DOHH2 (cell line): ENCODE results near the gene KCNMA1.

Experiments used
- H3F3A ChIP-seq: fragments of 200-600 bp; sonication (generic), shearing (Covaris generic); 2 replicates; pipeline ENCODE4 v1.6.0; 2016; ENCODE audit warnings: antibody characterized with exemption, mild to moderate bottlenecking; ENCODE audit not compliant: control insufficient read depth, insufficient read depth
- H3K27ac ChIP-seq: fragments of 200-600 bp; sonication (generic); 2 replicates; pipeline ENCODE4 v1.5.1; 2014; ENCODE audit warnings: low read depth, mild to moderate bottlenecking, low read length, moderate library complexity
- H3K27me3 ChIP-seq: fragments of 200-600 bp; sonication (generic); 2 replicates; pipeline ENCODE4 v1.6.1; 2014; ENCODE audit warnings: mild to moderate bottlenecking, low read length, mixed read lengths; ENCODE audit not compliant: control insufficient read depth
- H3K36me3 ChIP-seq: fragments of 200-600 bp; sonication (generic); 2 replicates; pipeline ENCODE4 v1.6.1; 2014; ENCODE audit warnings: mild to moderate bottlenecking, low read length, moderate library complexity, mixed read lengths; ENCODE audit not compliant: control insufficient read depth
- H3K4me1 ChIP-seq: fragments of 200-600 bp; sonication (generic); 2 replicates; pipeline ENCODE4 v1.6.1; 2014; ENCODE audit warnings: mild to moderate bottlenecking, low read length, mixed read lengths; ENCODE audit not compliant: control insufficient read depth
- H3K4me2 ChIP-seq: fragments of 200-600 bp; sonication (generic); 2 replicates; pipeline ENCODE4 v1.6.0; 2014; ENCODE audit warnings: mild to moderate bottlenecking, low read length, moderate library complexity
- H3K4me3 ChIP-seq: fragments of 200-600 bp; sonication (generic); 2 replicates; pipeline ENCODE4 v1.5.1; 2014; ENCODE audit warnings: mild to moderate bottlenecking, low read length, mixed read lengths
- H3K79me2 ChIP-seq: fragments of 200-600 bp; sonication (generic); 2 replicates; pipeline ENCODE4 v1.6.1; 2014; ENCODE audit warnings: mild to moderate bottlenecking, low read length, mixed read lengths; ENCODE audit not compliant: control insufficient read depth
- H3K9me2 ChIP-seq: fragments of 200-600 bp; sonication (generic); replicated peaks from 2 replicates; pipeline ENCODE4 v1.6.1; 2014; ENCODE audit warnings: mild to moderate bottlenecking, low read length, mixed read lengths; ENCODE audit not compliant: control insufficient read depth
- H3K9me3 ChIP-seq: fragments of 200-600 bp; sonication (generic); 2 replicates; pipeline ENCODE4 v1.6.1; 2014; ENCODE audit warnings: antibody characterized with exemption, low read length, mixed read lengths; ENCODE audit not compliant: control insufficient read depth, insufficient read depth
- H4K20me1 ChIP-seq: fragments of 200-600 bp; sonication (generic); 2 replicates; pipeline ENCODE4 v1.6.0; 2014; ENCODE audit warnings: low read depth, mild to moderate bottlenecking, antibody characterized with exemption, low read length, moderate library complexity; ENCODE audit not compliant: control insufficient read depth, insufficient read depth
- CTCF ChIP-seq: fragments of 200-600 bp; sonication (generic); IDR thresholded peaks from one replicate; pipeline ENCODE4 v1.5.1; 2014; ENCODE audit warnings: antibody characterized with exemption, mild to moderate bottlenecking, low read depth, low read length; ENCODE audit not compliant: poor library complexity, severe bottlenecking
- EZH2phosphoT487 ChIP-seq: fragments of 200-600 bp; sonication (generic); IDR thresholded peaks from 2 replicates; pipeline ENCODE4 v1.6.1; 2017; ENCODE audit warnings: borderline replicate concordance, mild to moderate bottlenecking, antibody characterized with exemption, low read length, moderate library complexity, mixed read lengths

The KCNMA1 gene

GRCh38 chr10:77251297-77252013 lies 386.2 kb downstream of the KCNMA1 start:
- H3K4me1 ChIP-seq = no peaks in the 10 kb centered on the region

DNA sequence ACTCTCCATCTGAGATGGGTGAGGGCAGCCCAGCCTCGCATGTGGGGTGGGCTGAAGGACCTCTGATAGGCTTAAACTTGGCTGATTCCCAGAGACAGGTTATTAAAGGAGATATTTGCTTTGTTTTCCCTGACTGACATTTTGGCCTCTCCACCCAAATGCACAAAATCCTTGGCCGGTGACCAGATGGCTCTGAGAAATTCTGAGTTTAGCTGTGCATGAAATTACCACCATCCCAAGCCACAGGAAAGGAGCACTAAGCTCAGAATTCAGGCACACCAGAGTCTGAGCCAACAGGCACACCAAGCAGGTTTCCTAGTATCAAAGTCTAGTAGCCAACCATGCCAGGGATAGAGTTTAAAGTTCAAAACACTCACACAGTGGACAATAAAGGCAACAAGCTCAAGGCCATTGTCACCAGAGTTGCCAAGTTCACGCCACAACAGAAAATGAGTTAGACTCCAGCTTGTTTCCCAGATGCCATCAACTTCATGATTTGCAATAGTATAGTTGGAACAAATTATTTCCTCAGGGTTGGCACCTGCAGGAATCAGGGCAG lies 387.6 kb downstream of the KCNMA1 start:
- Histone ChIP-seq H3K27ac (no peak overlapping the region), H3K9me2 (no peaks in the 10 kb centered on the region), H3F3A (no peaks in the 10 kb centered on the region), H4K20me1 (no peaks in the 10 kb centered on the region), H3K9me3 (no peaks in the 10 kb centered on the region), H3K4me1 (no peaks in the 10 kb centered on the region), H3K36me3 (no peaks in the 10 kb centered on the region), H3K4me2 (no peak overlapping the region), H3K27me3 (no peaks in the 10 kb centered on the region), H3K4me3 (no peak overlapping the region), H3K79me2 (no peaks in the 10 kb centered on the region)
- TF ChIP-seq EZH2phosphoT487 (no peak), CTCF (no peak)

More at GRCh38 chr10:77251297-77252013, 386.2 kb downstream of the KCNMA1 start:
- no peak overlapping the region for H3K4me2 ChIP-seq
- H3K4me3 ChIP-seq = no peak overlapping the region
- H3K9me3 ChIP-seq = no peaks in the 10 kb centered on the region
- H3K36me3 ChIP-seq = no peaks in the 10 kb centered on the region
- no peaks in the 10 kb centered on the region for H4K20me1 ChIP-seq
- H3K9me2 ChIP-seq = no peaks in the 10 kb centered on the region
- H3K27ac ChIP-seq = no peak overlapping the region
- H3K79me2 ChIP-seq = no peaks in the 10 kb centered on the region
- no peaks in the 10 kb centered on the region for H3F3A ChIP-seq
- H3K27me3 ChIP-seq = no peaks in the 10 kb centered on the region
- peak; percentile 39 for TF ChIP-seq CTCF
- TF ChIP-seq EZH2phosphoT487 = no peak

DNA sequence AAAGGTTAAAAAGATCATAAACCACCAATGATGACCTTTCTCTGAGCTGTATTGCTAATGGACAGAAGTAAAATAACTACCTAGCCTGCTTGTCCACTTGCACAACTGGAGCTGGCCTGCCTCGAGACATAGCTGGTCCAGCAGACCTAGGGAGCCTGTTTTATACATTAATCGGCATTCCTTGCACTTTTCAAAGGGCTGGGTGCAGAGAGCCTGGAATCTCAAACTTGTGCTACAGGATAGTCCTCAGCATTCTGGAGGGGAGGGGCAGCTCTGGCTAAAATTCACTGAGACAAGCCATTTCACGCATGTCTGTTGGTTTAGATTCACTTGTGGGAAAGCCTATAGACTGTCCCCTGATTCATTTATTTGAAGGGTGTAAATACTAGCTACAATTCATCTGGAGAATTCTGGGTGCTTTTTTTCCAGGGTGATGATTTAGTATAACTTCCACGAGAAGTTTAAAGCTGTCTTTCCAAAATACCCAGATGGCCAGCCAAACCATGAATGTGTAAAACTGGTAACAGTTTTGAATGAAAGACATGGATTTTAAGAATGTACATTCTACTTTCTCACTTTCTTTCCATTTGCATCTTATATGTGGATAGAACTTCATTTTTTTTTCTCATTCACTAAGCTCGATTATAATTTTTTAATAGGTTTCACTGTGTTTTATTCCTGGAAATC lies 389.4 kb downstream of the KCNMA1 start:
- H3K4me1 ChIP-seq = no peaks in the 10 kb centered on the region
- no peaks in the 10 kb centered on the region for H3K9me2 ChIP-seq
- no peaks in the 10 kb centered on the region for H3K27me3 ChIP-seq
- H4K20me1 ChIP-seq = no peaks in the 10 kb centered on the region
- H3K9me3 ChIP-seq = no peaks in the 10 kb centered on the region
- H3K27ac ChIP-seq = no peak overlapping the region
- no peaks in the 10 kb centered on the region for H3K79me2 ChIP-seq
- no peak for TF ChIP-seq EZH2phosphoT487
- no peak for TF ChIP-seq CTCF
- no peaks in the 10 kb centered on the region for H3F3A ChIP-seq
- no peak overlapping the region for H3K4me2 ChIP-seq
- no peak overlapping the region for H3K4me3 ChIP-seq
- no peaks in the 10 kb centered on the region for H3K36me3 ChIP-seq
